Gastrocnemius medialis (tissue), 4 donors: ENCODE measurements around the gene CDK17. TPM values are rescaled to one million over a fixed set of nuclear protein-coding genes. Genes with fewer than 3 reads are reported as not detected.
A peak's percentile ranks its signal among the peaks of the same experiment; 100 is the strongest.
"Not testable (repeated sequence)": the region's sequence is repeated elsewhere in the genome, so short reads cannot be mapped to it uniquely, and the experiment has no call there.

Experiments used
- ATAC-seq, 2 donors: fragments of 150-250 bp; one replicate each; pipeline ENCODE4 v1.9.1; 2016
- DNase-seq, 2 donors: peaks; one replicate each; pipeline ENCODE4 v3.0.0-alpha.2; 2019
- H3K27ac ChIP-seq, 4 donors: fragments of 200-600 bp; sonication (generic); 1 replicate in 1 of 4; 2 replicates in 3 of 4; pipeline ENCODE4 v1.5.1; 2016 to 2018; ENCODE audit warnings: mild to moderate bottlenecking in 2 of 4, moderate library complexity in 1 of 4
- H3K27me3 ChIP-seq, 3 donors: fragments of 200-600 bp; sonication (generic) in 2 of 3; 1 replicate in 1 of 3; 2 replicates in 2 of 3; pipeline versions ENCODE4 v1.5.1 to v1.6.0; 2016 to 2019; ENCODE audit warnings: mild to moderate bottlenecking in 1 of 3, moderate library complexity in 1 of 3
- H3K36me3 ChIP-seq, 2 donors: fragments of 200-600 bp; sonication (generic) in 1 of 2; one replicate each; pipeline ENCODE4 v1.5.1; 2017 to 2018
- H3K4me1 ChIP-seq, 2 donors: fragments of 200-600 bp; sonication (generic) in 1 of 2; one replicate each; pipeline ENCODE4 v1.5.1; 2016 to 2017; ENCODE audit warnings: mild to moderate bottlenecking in 2 of 2
- H3K4me3 ChIP-seq, 4 donors: fragments of 200-600 bp; sonication (generic) in 3 of 4; 1 replicate in 1 of 4; 2 replicates in 3 of 4; pipeline ENCODE4 v1.5.1; 2016 to 2019; ENCODE audit warnings: mild to moderate bottlenecking in 2 of 4
- H3K9me3 ChIP-seq, 3 donors: fragments of 200-600 bp; sonication (generic) in 2 of 3; 1 replicate in 1 of 3; 2 replicates in 2 of 3; pipeline ENCODE4 v1.5.1; 2016 to 2019
- POLR2A ChIP-seq, 2 donors: fragments of 450-650 bp; IDR thresholded peaks; one replicate each; pipeline ENCODE4 v1.6.1; 2017; ENCODE audit warnings: antibody characterized with exemption in 2 of 2, mild to moderate bottlenecking in 2 of 2, moderate library complexity in 2 of 2
- in situ Hi-C, 4 donors: fragments of 200-750 bp; cut with MboI; loops; one replicate each; pipeline versions ENCODE4 v1.15.0 to v1.8.0; 2017; ENCODE audit warnings: low sequenced_read_pairs in 4 of 4
- intact Hi-C: fragments of 100-400 bp; cut with DNase I; formaldehyde crosslinking; loops from one replicate; pipeline ENCODE4 v1.15.1; 2023; ENCODE audit warnings: low total_unique reads
- total RNA-seq, 4 donors: library from RNA; depleted of rRNA; stranded (reverse); fragments of >200 nt; gene quantifications; one replicate each; pipeline versions ENCODE4 v1.1.0 to v1.2.3, GENCODE V29; 2016
- TF ChIP-seq, protein P1 (sequence below), 5 experiments: fragments of 450-650 bp in 3 of 5; fragments of 200-600 bp in 2 of 5; sonication (generic) in 2 of 5; IDR thresholded peaks in 4 of 5; conservative IDR thresholded peaks in 1 of 5; 1 replicate in 4 of 5; 2 replicates in 1 of 5; pipeline ENCODE4 v1.5.1; 2016 to 2019; ENCODE audit warnings: antibody characterized with exemption in 5 of 5, mild to moderate bottlenecking in 3 of 5, moderate library complexity in 3 of 5

The CDK17 gene
- total RNA-seq, 4 donors from 2014 or later: 10.9 to 25.1 (median 20.9) TPM

GRCh38 chr12:96386794-96387193, 13.4 kb downstream of the CDK17 start:
- H3K9me3 ChIP-seq: no peaks in the 10 kb centered on the region
- in situ Hi-C loops (no loop called here), intact Hi-C loops (no loop called here)
- no peak for TF ChIP-seq POLR2A (IDR thresholded peaks at IDR 0.05)
- TF ChIP-seq, protein P1, sequence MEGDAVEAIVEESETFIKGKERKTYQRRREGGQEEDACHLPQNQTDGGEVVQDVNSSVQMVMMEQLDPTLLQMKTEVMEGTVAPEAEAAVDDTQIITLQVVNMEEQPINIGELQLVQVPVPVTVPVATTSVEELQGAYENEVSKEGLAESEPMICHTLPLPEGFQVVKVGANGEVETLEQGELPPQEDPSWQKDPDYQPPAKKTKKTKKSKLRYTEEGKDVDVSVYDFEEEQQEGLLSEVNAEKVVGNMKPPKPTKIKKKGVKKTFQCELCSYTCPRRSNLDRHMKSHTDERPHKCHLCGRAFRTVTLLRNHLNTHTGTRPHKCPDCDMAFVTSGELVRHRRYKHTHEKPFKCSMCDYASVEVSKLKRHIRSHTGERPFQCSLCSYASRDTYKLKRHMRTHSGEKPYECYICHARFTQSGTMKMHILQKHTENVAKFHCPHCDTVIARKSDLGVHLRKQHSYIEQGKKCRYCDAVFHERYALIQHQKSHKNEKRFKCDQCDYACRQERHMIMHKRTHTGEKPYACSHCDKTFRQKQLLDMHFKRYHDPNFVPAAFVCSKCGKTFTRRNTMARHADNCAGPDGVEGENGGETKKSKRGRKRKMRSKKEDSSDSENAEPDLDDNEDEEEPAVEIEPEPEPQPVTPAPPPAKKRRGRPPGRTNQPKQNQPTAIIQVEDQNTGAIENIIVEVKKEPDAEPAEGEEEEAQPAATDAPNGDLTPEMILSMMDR (IDR thresholded peaks at IDR 0.05 in 4 of 5, conservative IDR thresholded peaks at IDR 0.05 in 1 of 5): no peak
- H3K4me1 ChIP-seq: peaks cover 2 to 3% of the 10 kb centered on the region in 2 donors
- DNase-seq: no peak
- no peak for ATAC-seq
- no peaks in the 10 kb centered on the region for H3K36me3 ChIP-seq
- H3K27me3 ChIP-seq: no peaks in the 10 kb centered on the region
- no peak overlapping the region for H3K4me3 ChIP-seq
- peak overlapping the region in 1 of 4 donors; percentile 8 for H3K27ac ChIP-seq

GRCh38 chr12:96383991-96384390, 16.2 kb downstream of the CDK17 start:
- no peak for DNase-seq
- TF ChIP-seq POLR2A (IDR thresholded peaks at IDR 0.05): no peak
- TF ChIP-seq, protein P1 (IDR thresholded peaks at IDR 0.05 in 4 of 5, conservative IDR thresholded peaks at IDR 0.05 in 1 of 5): no peak
- H3K4me3 ChIP-seq: no peak overlapping the region
- no peak overlapping the region for H3K27ac ChIP-seq
- ATAC-seq: no peak
- peaks cover 3 to 11% of the 10 kb centered on the region in 2 donors for H3K4me1 ChIP-seq
- H3K27me3 ChIP-seq: no peaks in the 10 kb centered on the region
- intact Hi-C loops (no loop called here), in situ Hi-C loops (no loop called here)
- no peaks in the 10 kb centered on the region for H3K36me3 ChIP-seq
- no peaks in the 10 kb centered on the region for H3K9me3 ChIP-seq

DNA sequence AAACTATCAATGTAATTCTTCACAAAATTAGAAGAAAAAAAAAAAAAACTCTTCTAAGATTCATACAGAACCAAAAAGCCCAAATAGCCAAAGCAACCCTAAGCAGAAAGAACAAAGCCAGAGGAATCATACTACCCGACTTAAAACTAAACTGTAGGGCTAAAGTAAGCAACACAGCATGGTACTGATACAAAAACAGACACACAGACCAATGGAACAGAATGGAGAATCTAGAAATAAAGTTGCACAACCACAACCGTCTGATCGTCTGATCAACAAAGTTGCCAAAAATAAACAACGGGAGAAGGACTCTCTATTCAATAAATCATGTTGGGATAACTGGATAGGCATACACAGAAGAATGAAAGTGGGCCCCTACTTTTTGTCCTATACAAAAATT, 16.9 kb downstream of the CDK17 start:
- Histone ChIP-seq H3K4me1 (peaks cover 3 to 11% of the 10 kb centered on the region in 2 donors), H3K27me3 (no peaks in the 10 kb centered on the region), H3K36me3 (no peaks in the 10 kb centered on the region), H3K4me3 (no peak overlapping the region), H3K9me3 (no peaks in the 10 kb centered on the region), H3K27ac (no peak overlapping the region)
- no peak for ATAC-seq
- in situ Hi-C loops (no loop called here), intact Hi-C loops (no loop called here)
- no peak for DNase-seq
- TF ChIP-seq POLR2A (IDR thresholded peaks at IDR 0.05): no peak
- TF ChIP-seq, protein P1 (IDR thresholded peaks at IDR 0.05 in 4 of 5, conservative IDR thresholded peaks at IDR 0.05 in 1 of 5): no peak

DNA sequence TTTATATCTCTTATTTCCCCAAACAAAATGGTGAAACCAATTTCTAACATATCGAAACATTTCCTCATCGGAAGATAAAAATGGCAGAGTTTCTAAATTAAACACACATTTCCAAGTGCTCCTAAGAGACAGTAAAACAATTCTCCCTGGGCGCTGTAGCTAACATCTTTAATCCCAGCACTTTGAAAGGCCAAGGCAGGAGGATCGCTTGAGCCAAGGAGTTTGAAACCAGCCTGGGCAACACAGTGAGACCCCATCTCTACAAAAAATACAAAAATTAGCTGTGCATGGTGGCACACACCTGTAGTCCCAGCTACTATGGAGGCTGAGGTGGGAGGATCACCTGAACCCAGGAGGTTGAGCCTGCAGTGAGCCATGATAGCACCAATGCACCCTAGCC, 20.5 kb downstream of the CDK17 start:
- H3K4me3 ChIP-seq, intact Hi-C loops, in situ Hi-C loops, H3K27ac ChIP-seq, H3K9me3 ChIP-seq, H3K27me3 ChIP-seq, DNase-seq, H3K36me3 ChIP-seq, ATAC-seq: not testable (repeated sequence)
- H3K4me1 ChIP-seq: peaks cover 26 to 27% of the 10 kb centered on the region in 2 donors

DNA sequence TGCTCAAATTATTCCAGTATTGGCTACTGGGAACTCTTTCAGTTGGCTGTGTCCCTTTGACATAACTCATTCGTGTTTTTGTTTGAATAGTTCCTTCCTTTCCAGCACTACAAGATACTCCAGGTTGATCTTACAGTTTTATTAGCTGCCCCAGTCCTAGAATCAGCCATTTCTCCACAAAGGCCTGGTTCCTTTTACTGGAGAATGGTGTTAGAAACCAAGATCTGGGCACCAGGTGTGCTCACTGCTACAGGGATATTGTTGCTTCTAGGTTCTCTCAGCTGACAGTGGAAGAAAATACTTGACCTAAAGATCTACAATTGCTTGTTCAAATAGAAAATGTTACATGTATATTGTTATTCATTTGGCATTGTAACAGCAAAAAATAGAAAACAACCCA, 21.9 kb downstream of the CDK17 start:
- Histone ChIP-seq H3K9me3 (no peaks in the 10 kb centered on the region), H3K4me3 (no peak overlapping the region), H3K27me3 (no peaks in the 10 kb centered on the region), H3K4me1 (peaks cover 28 to 34% of the 10 kb centered on the region in 2 donors), H3K27ac (no peak overlapping the region), H3K36me3 (no peaks in the 10 kb centered on the region)
- DNase-seq (no peak), ATAC-seq (no peak)
- in situ Hi-C loops: no loop called here
- TF ChIP-seq, protein P1 (IDR thresholded peaks at IDR 0.05 in 4 of 5, conservative IDR thresholded peaks at IDR 0.05 in 1 of 5): no peak
- no peak for TF ChIP-seq POLR2A (IDR thresholded peaks at IDR 0.05)
- intact Hi-C loops: no loop called here
